Measurements from ENCODE around the gene MGAT5.
A peak's percentile ranks its signal among the peaks of the same experiment; 100 is the strongest.

The MGAT5 gene, protein sequence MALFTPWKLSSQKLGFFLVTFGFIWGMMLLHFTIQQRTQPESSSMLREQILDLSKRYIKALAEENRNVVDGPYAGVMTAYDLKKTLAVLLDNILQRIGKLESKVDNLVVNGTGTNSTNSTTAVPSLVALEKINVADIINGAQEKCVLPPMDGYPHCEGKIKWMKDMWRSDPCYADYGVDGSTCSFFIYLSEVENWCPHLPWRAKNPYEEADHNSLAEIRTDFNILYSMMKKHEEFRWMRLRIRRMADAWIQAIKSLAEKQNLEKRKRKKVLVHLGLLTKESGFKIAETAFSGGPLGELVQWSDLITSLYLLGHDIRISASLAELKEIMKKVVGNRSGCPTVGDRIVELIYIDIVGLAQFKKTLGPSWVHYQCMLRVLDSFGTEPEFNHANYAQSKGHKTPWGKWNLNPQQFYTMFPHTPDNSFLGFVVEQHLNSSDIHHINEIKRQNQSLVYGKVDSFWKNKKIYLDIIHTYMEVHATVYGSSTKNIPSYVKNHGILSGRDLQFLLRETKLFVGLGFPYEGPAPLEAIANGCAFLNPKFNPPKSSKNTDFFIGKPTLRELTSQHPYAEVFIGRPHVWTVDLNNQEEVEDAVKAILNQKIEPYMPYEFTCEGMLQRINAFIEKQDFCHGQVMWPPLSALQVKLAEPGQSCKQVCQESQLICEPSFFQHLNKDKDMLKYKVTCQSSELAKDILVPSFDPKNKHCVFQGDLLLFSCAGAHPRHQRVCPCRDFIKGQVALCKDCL

GRCh38 chr2:134253804-134254203 is at the start of gene MGAT5:
TSS of gene MGAT5 (plus strand) at chr2:134254072. CDS start at chr2:134254404, 332 bp downstream.
- DNase-seq = no peak

GRCh38 chr2:134205087-134205486 is 48.8 kb upstream of the MGAT5 start:
- no peak for DNase-seq

DNA sequence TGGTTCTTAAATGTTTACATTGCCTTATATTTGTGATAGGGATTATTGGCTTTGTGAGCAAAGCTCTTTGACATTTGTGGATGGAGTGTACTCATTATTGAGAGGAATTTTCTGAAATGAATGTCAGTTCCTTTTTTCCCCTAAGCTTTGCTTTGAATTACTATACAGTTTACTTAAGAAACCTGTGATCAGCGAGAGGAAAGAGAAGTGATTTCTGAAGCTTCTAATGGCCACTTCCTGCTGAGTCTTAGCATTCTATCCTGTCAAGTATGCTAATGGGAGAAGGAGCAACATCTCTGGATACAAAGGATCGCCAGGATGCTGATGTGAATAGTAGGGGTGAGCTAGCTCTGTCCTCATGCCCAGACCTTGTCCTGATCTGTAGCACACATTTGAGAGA is 47.8 kb upstream of the MGAT5 start:
- no peak for DNase-seq

DNA sequence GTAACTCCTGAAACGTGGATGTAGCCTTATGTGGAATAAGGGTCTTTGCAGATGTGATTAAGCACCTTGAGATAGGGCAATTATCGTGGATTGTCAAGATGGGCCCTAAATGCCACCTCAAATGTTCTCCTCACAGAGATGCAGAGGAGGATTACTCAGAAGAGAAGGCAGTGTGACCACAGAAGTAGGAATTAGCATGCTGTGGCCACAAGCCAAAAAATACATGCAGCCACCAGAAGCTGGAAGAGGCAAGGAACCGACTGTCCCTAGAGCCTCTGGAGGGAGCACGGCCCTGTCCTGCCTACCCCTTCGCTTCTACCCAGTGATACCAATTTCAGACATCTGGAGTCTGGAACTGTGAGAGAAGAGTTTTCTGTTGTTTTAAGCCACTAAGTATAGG is 47.3 kb upstream of the MGAT5 start:
- DNase-seq = no peak

- peak; percentile 69 for DNase-seq
Measured at GRCh38 chr2:134207589-134208209, 46.2 kb upstream of the MGAT5 start.

- no peak for DNase-seq
Measured at GRCh38 chr2:134208825-134209224, 45.0 kb upstream of the MGAT5 start.

- DNase-seq = no peak
Measured at GRCh38 chr2:134212746-134213145, 41.1 kb upstream of the MGAT5 start.

- no peak for DNase-seq
Measured at GRCh38 chr2:134216152-134216829, 37.6 kb upstream of the MGAT5 start.

GRCh38 chr2:134217351-134217750 is 36.5 kb upstream of the MGAT5 start:
- no peak for DNase-seq

DNA sequence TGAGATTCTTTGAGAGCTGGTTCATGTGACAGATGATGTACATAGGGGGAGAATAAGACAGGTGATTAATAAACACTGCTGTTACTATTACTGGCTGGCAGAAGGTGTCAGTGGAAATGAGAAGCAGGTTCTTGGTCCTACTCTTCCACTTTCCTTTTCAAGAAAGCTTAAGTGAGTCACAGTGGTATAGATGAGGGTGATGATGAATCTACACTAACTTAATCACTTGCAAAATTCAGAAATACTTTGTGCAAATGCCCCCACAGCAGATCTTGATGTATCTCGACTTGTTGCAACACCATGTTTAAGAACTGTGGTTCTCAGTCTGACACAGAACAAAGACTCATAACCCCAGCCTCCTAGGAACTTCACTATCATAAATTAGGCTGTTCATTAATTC is 35.9 kb upstream of the MGAT5 start:
- DNase-seq = no peak

- DNase-seq = no peak
Measured at GRCh38 chr2:134218414-134218813, 35.5 kb upstream of the MGAT5 start.

DNA sequence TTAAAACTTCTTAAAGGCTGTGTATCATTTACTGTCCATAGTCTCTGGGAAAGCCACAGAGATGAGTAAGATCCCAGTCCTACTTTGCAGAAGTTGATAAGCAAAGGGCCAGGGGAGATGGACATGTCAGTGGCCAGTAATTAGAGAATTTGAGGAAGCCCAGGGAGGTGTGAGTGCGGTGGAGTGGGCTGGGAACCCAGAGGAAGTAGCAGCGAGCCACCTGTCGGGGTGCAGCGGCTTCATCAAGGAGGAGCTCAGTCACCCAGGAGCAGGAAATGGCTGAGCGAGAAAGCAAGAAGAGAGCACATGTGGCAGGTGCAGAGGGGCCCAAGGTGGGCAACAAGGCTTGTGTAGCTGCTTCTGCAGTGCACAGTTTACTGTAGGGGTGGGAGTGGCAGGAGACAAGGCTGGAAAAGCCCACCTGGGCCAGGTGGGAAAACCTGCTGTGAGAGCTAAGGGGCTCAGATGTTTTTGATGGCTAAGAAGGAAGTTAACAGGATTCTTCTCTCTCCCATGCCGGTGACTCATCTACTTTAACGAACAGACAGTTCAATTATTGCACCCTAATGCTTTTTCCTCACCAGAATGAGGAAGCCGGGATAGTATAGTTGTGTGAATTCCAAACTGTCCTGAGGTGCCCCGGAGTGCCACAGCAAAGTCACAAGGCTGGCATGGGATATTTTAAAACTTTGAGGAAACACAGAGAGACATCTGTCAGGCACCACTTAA is 34.8 kb upstream of the MGAT5 start:
- peak; percentile 25 for DNase-seq

- no peak for DNase-seq
Measured at GRCh38 chr2:134220344-134220974, 33.4 kb upstream of the MGAT5 start.

- DNase-seq = no peak
Measured at GRCh38 chr2:134224005-134224404, 29.9 kb upstream of the MGAT5 start.

DNA sequence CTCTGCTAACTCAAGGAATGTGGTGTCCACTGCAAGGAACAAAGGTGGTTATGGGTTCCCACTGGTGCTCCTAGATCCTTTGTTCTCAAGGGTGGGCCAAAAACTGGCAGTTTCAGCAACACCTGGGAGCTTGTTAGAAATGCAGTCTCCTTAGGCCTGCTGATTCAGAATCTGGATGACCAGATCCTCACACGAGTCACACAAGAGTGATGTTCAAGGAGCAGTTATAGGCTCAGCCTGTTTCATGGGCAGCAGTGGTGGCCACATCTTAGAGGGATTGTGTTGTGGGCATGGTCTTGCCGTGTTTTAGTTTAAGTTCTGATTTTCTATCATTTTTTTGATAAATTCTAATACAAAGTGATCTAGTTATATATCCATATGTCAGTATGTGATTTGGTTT is 28.7 kb upstream of the MGAT5 start:
- DNase-seq = no peak

DNA sequence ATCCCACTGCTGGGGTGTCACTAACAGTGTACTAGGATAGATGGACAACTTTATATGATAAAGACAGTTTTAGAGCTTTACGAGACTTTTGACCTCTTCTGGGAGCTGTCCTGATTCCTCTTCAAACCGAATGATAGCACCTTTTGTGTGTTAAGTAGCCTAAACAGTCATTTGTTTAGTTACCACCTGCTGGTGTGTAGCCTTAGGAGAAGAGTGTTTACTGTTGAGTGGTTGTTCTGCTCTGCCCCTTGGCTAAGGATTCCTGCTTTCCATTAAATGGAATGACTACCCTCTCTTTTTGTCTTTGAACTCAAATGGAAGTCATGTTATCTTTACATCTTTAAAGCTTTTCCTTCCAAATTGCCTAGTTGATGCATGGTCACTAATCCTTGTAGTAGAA is 28.0 kb upstream of the MGAT5 start:
- no peak for DNase-seq

DNA sequence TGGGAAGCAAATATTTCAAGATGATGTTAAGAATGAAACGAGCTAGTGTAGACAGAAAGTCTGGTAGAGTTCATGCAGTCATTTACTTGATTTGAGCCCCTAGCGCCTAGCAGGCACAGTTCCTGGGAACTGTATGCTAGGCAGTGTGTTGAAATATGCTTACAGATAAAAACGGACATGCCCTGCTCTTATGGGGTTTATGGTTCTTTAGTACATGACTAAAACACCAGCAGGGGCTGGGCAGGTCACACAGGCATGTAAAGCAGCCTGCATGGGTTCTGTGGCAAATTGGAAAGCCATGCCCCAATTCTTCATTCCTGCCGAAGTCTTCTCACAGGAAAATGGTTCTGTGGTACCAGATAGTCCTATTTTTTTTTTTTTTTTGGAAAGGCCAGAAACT is 27.3 kb upstream of the MGAT5 start:
- no peak for DNase-seq

DNA sequence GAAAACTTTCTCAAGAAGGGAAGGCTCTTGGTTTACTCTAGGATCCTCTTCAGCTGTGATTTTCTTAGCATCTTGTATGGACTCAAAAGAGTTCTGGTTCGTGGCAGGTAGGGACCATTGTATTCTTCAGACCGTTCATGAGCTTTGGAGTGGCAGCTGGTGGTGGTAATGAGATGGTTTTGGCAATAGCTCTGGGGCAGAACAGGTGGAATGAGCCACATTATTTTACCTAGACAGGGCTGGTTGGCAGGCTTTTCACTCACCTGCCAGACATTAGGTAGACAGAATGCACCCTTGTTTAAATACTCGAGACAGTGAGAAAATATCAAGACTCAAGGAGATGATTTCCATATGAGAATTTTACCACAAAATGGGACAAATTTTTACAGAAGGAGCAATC is 26.2 kb upstream of the MGAT5 start:
- DNase-seq = no peak

DNA sequence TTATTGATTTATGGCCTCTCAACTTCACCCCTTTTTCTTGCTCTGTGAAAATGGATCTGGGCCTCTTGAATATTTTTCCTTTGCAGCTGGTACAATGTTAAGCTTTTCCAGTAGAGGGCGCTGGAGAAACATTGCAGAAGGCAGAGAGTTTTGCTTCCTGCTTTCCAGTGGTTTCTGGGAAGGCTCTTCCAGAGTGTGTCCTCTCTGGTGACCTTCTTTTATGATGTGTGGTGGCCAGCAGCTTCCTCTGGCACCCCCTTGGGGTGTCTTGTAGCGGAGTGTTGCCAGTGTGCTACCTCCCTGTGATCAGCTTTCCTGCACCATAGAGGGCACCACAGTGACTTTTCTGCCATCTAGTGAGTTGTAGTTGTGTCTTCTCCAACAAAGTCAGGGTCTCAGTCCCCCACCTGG is 25.4 kb upstream of the MGAT5 start:
- DNase-seq = no peak

DNA sequence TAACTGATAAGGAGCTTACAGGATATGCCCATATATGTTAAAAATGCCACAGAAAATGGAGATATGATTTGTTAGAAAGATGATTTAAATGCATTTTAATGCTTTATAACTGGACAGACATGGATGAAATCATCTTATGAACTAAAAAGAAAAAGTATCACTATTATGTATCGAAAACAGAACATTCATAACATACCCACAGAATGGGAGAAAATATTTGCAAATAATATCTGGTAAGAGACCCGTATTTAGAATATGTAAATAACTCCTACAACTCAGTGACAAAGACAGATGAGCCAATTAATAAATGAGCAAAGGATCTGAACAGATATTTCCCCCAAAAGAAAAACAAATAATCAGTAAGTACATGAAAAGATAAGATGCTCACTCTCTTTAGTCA is 24.3 kb upstream of the MGAT5 start:
- no peak for DNase-seq

DNA sequence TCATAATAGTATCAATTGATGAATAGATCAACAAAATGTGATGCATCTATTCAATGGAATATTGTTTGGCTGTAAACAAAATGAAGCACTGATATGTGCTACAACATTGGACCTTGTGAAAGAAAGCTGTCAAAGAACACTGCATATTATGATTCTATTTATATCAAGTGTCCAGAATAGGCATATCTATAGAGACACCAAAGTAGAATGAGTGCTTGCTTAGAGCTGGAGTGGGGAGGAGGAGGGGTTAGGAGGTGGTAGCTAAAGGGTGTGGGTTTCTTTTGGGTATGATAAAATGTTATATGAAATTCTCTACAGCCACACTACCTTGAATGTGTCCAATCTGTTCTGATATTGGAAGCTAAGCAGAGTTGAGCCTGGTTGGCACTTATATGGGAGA is 23.0 kb upstream of the MGAT5 start:
- DNase-seq = no peak

DNA sequence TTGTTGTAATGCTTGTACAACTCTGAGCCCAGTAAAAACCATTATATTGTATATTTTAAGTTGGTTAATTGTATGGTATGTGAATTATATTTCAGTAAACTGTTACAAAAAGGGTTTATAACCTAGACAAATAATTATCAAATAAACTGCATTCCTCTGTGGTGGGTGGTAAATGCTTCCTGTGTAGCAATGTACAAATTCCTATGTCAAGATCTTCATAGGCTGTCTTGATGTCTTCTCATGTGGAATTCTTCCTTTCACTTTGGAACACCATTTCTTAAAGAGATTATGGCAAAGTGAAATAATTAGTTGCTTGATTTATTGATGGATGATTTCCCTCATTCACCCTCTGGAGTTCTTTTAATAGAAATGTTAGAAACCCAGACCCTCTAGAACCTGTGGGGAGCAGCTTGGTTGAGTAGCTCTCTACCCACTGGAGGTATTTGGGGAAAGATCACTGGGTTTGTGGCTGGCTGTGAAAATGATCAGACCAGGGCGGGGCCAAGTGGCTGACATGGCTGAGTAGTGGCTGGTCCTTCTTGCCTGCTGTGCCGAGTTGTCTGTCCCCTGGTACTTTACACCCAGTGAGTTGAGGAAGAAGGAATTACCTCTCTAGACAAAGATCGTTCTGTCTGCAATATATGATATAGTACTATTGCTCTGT is 22.4 kb upstream of the MGAT5 start:
- no peak for DNase-seq
